HCT116 (cell line): ENCODE results near the gene PRRT4. TPM values are rescaled to one million over a fixed set of nuclear protein-coding genes. Genes with fewer than 3 reads are reported as not detected.

ENCODE experiments used
- ATAC-seq: fragments of 200-7000 bp; cut with Tn5 transposase; 2 replicates; pipeline ENCODE4 v1.9.1; 2020; ENCODE audit warnings: mild to moderate bottlenecking, moderate library complexity
- BruUV-seq: library from RNA; stranded (reverse); fragments of 400-500 nt; replicated peaks from 2 replicates; lab custom pipeline; 2021; lab: Mats Ljungman, UMichigan
- CTCF ChIA-PET: fragments of 300-600 bp; sonication (Branson Sonifier 250); formaldehyde crosslinking; loops from one replicate; lab custom pipeline; 2021; ENCODE audit warnings: antibody characterized with exemption; lab: Charles Lee
- POLR2A ChIA-PET: fragments of 300-600, 350-600 bp; sonication (Branson Sonifier 250); formaldehyde crosslinking; loops from one replicate; lab custom pipeline; 2021; ENCODE audit warnings: antibody characterized with exemption; lab: Charles Lee
- RAD21 ChIA-PET, 2 experiments: fragments of 300-600 bp; sonication (Branson Sonifier 250); formaldehyde crosslinking; loops; one replicate each; lab custom pipeline; 2023; ENCODE audit warnings: low total read pairs in 2 of 2; ENCODE audit not compliant: uncharacterized antibody in 2 of 2, unreplicated experiment in 2 of 2, low non-redundant PET in 1 of 2; lab: Charles Lee
- DNase-seq: peaks from one replicate; pipeline ENCODE4 v3.0.0-alpha.2; 2010; ENCODE audit warnings: low read depth, low spot score
- H2AFZ ChIP-seq: fragments of 200-600 bp; shearing (Covaris generic), sonication (generic); 2 replicates; pipeline ENCODE4 v1.6.1; 2017; ENCODE audit warnings: low read depth, mixed run types, mixed read lengths, antibody characterized with exemption, low read length; ENCODE audit not compliant: poor library complexity, severe bottlenecking
- H3K27ac ChIP-seq: 2 replicates; pipeline ENCODE4 v1.5.1; 2012; ENCODE audit warnings: low read depth, low read length
- H3K27me3 ChIP-seq: fragments of 200-600 bp; sonication (generic); 2 replicates; pipeline ENCODE4 v1.6.1; 2016; ENCODE audit warnings: mixed run types, low read length, mixed read lengths; ENCODE audit not compliant: insufficient read depth
- H3K36me3 ChIP-seq, 2 experiments: fragments of 200-500 bp in 1 of 2; fragments of 200-600 bp in 1 of 2; sonication (Bioruptor generic) in 1 of 2; sonication (generic) in 1 of 2; 2 replicates each; pipeline versions ENCODE4 v1.5.1 to v1.6.1; 2014 to 2016; ENCODE audit warnings: low read length in 2 of 2, inconsistent platforms in 1 of 2, mixed read lengths in 1 of 2, mixed run types in 1 of 2; ENCODE audit not compliant: insufficient read depth in 2 of 2, control insufficient read depth in 1 of 2
- H3K4me1 ChIP-seq, 2 experiments: fragments of 200-600 bp in 1 of 2; sonication (generic) in 1 of 2; 2 replicates each; pipeline versions ENCODE4 v1.5.1 to v1.6.1; 2012 to 2017; ENCODE audit warnings: low read length in 2 of 2, inconsistent platforms in 1 of 2, mild to moderate bottlenecking in 1 of 2, mixed read lengths in 1 of 2, mixed run types in 1 of 2, moderate library complexity in 1 of 2; ENCODE audit not compliant: insufficient read depth in 2 of 2, control insufficient read depth in 1 of 2
- H3K4me2 ChIP-seq: fragments of 200-600 bp; sonication (generic); 2 replicates; pipeline ENCODE4 v1.6.1; 2017; ENCODE audit warnings: mixed run types, low read length, mixed read lengths
- H3K4me3 ChIP-seq, 2 experiments: fragments of 200-600 bp in 1 of 2; sonication (generic) in 1 of 2; replicated peaks in 1 of 2; 2 replicates each; pipeline ENCODE4 v1.5.1; 2011 to 2016; ENCODE audit warnings: low read length in 2 of 2, control low read depth in 1 of 2, low read depth in 1 of 2, mild to moderate bottlenecking in 1 of 2, mixed read lengths in 1 of 2, mixed run types in 1 of 2
- H3K79me2 ChIP-seq: fragments of 200-600 bp; sonication (generic); 2 replicates; pipeline ENCODE4 v1.6.1; 2017; ENCODE audit warnings: mild to moderate bottlenecking, mixed run types, low read length, moderate library complexity, mixed read lengths; ENCODE audit not compliant: insufficient read depth
- H3K9ac ChIP-seq: fragments of 200-600 bp; sonication (generic); 2 replicates; pipeline ENCODE4 v1.6.1; 2016; ENCODE audit warnings: low read length, mixed read lengths
- H3K9me2 ChIP-seq: fragments of 200-600 bp; sonication (generic), shearing (Covaris generic); 2 replicates; pipeline ENCODE4 v1.6.1; 2017; ENCODE audit warnings: mixed run types, mild to moderate bottlenecking, moderate library complexity; ENCODE audit not compliant: insufficient read depth
- H3K9me3 ChIP-seq, 2 experiments: fragments of 200-500 bp in 1 of 2; fragments of 200-600 bp in 1 of 2; sonication (Bioruptor generic) in 1 of 2; sonication (generic) in 1 of 2; 2 replicates each; pipeline ENCODE4 v1.6.1; 2014 to 2017; ENCODE audit warnings: low read length in 2 of 2, mixed read lengths in 2 of 2, inconsistent platforms in 1 of 2, low read depth in 1 of 2, mild to moderate bottlenecking in 1 of 2, mixed run types in 1 of 2, moderate library complexity in 1 of 2; ENCODE audit not compliant: control insufficient read depth in 1 of 2, insufficient read depth in 1 of 2
- H4K20me1 ChIP-seq: fragments of 200-600 bp; sonication (generic), shearing (Covaris generic); 2 replicates; pipeline ENCODE4 v1.6.1; 2017; ENCODE audit warnings: mixed run types, mild to moderate bottlenecking, moderate library complexity; ENCODE audit not compliant: insufficient read depth
- CBX3 ChIP-seq: IDR thresholded peaks from 2 replicates; pipeline ENCODE4 v1.6.1; 2012; ENCODE audit warnings: low read depth
- CEBPB ChIP-seq: IDR thresholded peaks from 2 replicates; pipeline ENCODE4 v1.6.1; 2012; ENCODE audit warnings: low read depth
- EGR1 ChIP-seq: IDR thresholded peaks from 2 replicates; pipeline ENCODE4 v1.6.1; 2012; ENCODE audit warnings: low read depth
- EZH2 ChIP-seq: fragments of 200-600 bp; sonication (generic); IDR thresholded peaks from 2 replicates; pipeline ENCODE4 v1.6.1; 2017; ENCODE audit warnings: antibody characterized with exemption, mixed run types
- EZH2phosphoT487 ChIP-seq: fragments of 200-600 bp; IDR thresholded peaks from 2 replicates; pipeline ENCODE4 v1.6.1; 2018; ENCODE audit warnings: antibody characterized with exemption, borderline replicate concordance
- FOSL1 ChIP-seq: IDR thresholded peaks from 2 replicates; pipeline ENCODE4 v1.6.1; 2012; ENCODE audit warnings: low read depth
- JUND ChIP-seq: IDR thresholded peaks from 2 replicates; pipeline ENCODE4 v1.6.1; 2012
- POLR2A ChIP-seq: IDR thresholded peaks from 2 replicates; pipeline ENCODE4 v1.7.0; 2011; ENCODE audit warnings: borderline replicate concordance; ENCODE audit not compliant: insufficient read depth, insufficient read length; ENCODE audit errors: extremely low read depth
- POLR2AphosphoS5 ChIP-seq: IDR thresholded peaks from 2 replicates; pipeline ENCODE4 v1.6.1; 2011; ENCODE audit warnings: mild to moderate bottlenecking, low read depth, low read length, moderate library complexity
- RAD21 ChIP-seq: IDR thresholded peaks from 2 replicates; pipeline ENCODE4 v1.6.1; 2012; ENCODE audit warnings: low read depth, mild to moderate bottlenecking
- SIN3A ChIP-seq: IDR thresholded peaks from 2 replicates; pipeline ENCODE4 v1.6.1; 2012; ENCODE audit warnings: low read depth
- SP1 ChIP-seq: IDR thresholded peaks from 2 replicates; pipeline ENCODE4 v1.6.1; 2012; ENCODE audit warnings: low read depth
- SRF ChIP-seq: IDR thresholded peaks from 2 replicates; pipeline ENCODE4 v1.6.1; 2012; ENCODE audit warnings: low read depth
- TCF7L2 ChIP-seq: IDR thresholded peaks from 2 replicates; pipeline ENCODE4 v1.7.0; 2011; ENCODE audit warnings: borderline replicate concordance, inconsistent platforms; ENCODE audit not compliant: insufficient read depth, insufficient read length; ENCODE audit errors: extremely low read depth
- ZFX ChIP-seq: fragments of 450-650 bp; IDR thresholded peaks from 2 replicates; pipeline ENCODE4 v1.6.1; 2017
- intact Hi-C: fragments of 100-400 bp; cut with micrococcal nuclease; formaldehyde crosslinking; loops from 2 replicates; pipeline ENCODE4 v1.10.0; 2022
- total RNA-seq: library from RNA; stranded (reverse); gene quantifications from one replicate; pipeline ENCODE4 v1.2.1, GENCODE V29; 2021; ENCODE audit not compliant: unreplicated experiment
- TF ChIP-seq, protein P1 (sequence below): IDR thresholded peaks from 2 replicates; pipeline ENCODE4 v1.6.1; 2011; ENCODE audit warnings: mild to moderate bottlenecking, low read length, moderate library complexity; ENCODE audit not compliant: insufficient replicate concordance; ENCODE audit errors: extremely low read depth
- TF ChIP-seq, protein P2 (sequence below), 3 experiments: fragments of 200-600 bp in 1 of 3; sonication (generic) in 1 of 3; IDR thresholded peaks in 2 of 3; conservative IDR thresholded peaks in 1 of 3; 2 replicates each; pipeline ENCODE4 v1.5.1; 2012 to 2017; ENCODE audit warnings: low read depth in 2 of 3, low read length in 2 of 3, antibody characterized with exemption in 1 of 3, borderline replicate concordance in 1 of 3, control low read depth in 1 of 3, mild to moderate bottlenecking in 1 of 3, mixed read lengths in 1 of 3, mixed run types in 1 of 3, moderate library complexity in 1 of 3; ENCODE audit not compliant: insufficient read depth in 1 of 3
- TF ChIP-seq, protein P3 (sequence below): IDR thresholded peaks from 2 replicates; pipeline ENCODE4 v1.6.1; 2012; ENCODE audit warnings: low read depth
- TF ChIP-seq, protein P4 (sequence below): IDR thresholded peaks from 2 replicates; pipeline ENCODE4 v1.6.1; 2012
- TF ChIP-seq, protein P5 (sequence below): IDR thresholded peaks from 2 replicates; pipeline ENCODE4 v1.6.1; 2012

PRRT4 gene
- total RNA-seq, 1 experiment from 2014 or later, result 4.0 TPM

DNA sequence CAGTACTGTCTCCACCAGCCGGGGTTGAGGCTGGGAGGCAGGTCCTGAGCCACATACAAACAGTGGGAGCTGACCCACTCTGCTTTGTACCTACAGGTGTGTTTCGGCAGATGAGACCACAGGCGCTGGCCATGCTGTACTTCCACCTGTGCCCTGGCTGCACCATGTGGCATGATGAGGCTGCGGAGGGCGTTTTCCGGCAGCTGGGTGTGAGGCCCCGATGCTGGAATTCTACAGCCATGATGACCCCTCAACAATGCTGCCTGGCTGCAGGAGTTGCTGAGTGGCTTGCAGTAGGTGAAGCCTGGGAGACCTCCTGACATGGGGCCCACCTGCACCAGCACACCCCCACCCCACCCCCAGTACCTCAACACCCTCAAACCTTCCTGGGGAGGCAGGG is 30.3 kb upstream of the PRRT4 start:
- Histone ChIP-seq H3K9ac (no peak overlapping the region), H3K36me3 (peaks cover 6 to 25% of the 10 kb centered on the region in 2 experiments; a peak in 3 of 4 replicates), H3K27me3 (no peaks in the 10 kb centered on the region), H4K20me1 (no peaks in the 10 kb centered on the region), H2AFZ (no peak overlapping the region), H3K9me3 (no peaks in the 10 kb centered on the region), H3K4me2 (no peak overlapping the region), H3K4me1 (no peaks in the 10 kb centered on the region), H3K9me2 (no peaks in the 10 kb centered on the region), H3K27ac (no peak overlapping the region), H3K79me2 (no peaks in the 10 kb centered on the region), H3K4me3 (no peak overlapping the region)
- ATAC-seq, result no peak
- RAD21 ChIA-PET, result no interaction called here
- BruUV-seq, result no TSS peak
- intact Hi-C loops, result no loop called here
- TF ChIP-seq EZH2phosphoT487 (no peak), ZFX (no peak), JUND (no peak), POLR2A (no peak), SIN3A (no peak), SP1 (no peak), POLR2AphosphoS5 (no peak), SRF (no peak), EGR1 (no peak), RAD21 (no peak), EZH2 (no peak), FOSL1 (no peak), CBX3 (no peak), TCF7L2 (no peak), CEBPB (no peak)
- TF ChIP-seq, protein P1, sequence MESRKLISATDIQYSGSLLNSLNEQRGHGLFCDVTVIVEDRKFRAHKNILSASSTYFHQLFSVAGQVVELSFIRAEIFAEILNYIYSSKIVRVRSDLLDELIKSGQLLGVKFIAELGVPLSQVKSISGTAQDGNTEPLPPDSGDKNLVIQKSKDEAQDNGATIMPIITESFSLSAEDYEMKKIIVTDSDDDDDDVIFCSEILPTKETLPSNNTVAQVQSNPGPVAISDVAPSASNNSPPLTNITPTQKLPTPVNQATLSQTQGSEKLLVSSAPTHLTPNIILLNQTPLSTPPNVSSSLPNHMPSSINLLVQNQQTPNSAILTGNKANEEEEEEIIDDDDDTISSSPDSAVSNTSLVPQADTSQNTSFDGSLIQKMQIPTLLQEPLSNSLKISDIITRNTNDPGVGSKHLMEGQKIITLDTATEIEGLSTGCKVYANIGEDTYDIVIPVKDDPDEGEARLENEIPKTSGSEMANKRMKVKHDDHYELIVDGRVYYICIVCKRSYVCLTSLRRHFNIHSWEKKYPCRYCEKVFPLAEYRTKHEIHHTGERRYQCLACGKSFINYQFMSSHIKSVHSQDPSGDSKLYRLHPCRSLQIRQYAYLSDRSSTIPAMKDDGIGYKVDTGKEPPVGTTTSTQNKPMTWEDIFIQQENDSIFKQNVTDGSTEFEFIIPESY, result no peak
- TF ChIP-seq, protein P2, sequence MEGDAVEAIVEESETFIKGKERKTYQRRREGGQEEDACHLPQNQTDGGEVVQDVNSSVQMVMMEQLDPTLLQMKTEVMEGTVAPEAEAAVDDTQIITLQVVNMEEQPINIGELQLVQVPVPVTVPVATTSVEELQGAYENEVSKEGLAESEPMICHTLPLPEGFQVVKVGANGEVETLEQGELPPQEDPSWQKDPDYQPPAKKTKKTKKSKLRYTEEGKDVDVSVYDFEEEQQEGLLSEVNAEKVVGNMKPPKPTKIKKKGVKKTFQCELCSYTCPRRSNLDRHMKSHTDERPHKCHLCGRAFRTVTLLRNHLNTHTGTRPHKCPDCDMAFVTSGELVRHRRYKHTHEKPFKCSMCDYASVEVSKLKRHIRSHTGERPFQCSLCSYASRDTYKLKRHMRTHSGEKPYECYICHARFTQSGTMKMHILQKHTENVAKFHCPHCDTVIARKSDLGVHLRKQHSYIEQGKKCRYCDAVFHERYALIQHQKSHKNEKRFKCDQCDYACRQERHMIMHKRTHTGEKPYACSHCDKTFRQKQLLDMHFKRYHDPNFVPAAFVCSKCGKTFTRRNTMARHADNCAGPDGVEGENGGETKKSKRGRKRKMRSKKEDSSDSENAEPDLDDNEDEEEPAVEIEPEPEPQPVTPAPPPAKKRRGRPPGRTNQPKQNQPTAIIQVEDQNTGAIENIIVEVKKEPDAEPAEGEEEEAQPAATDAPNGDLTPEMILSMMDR (IDR thresholded peaks at IDR 0.05 in 2 of 3, conservative IDR thresholded peaks at IDR 0.05 in 1 of 3; ENCODE audit: borderline replicate concordance in 1 of 3, insufficient read depth in 1 of 3, low read depth in 2 of 3, low read length in 2 of 3), result no peak
- TF ChIP-seq, protein P3, sequence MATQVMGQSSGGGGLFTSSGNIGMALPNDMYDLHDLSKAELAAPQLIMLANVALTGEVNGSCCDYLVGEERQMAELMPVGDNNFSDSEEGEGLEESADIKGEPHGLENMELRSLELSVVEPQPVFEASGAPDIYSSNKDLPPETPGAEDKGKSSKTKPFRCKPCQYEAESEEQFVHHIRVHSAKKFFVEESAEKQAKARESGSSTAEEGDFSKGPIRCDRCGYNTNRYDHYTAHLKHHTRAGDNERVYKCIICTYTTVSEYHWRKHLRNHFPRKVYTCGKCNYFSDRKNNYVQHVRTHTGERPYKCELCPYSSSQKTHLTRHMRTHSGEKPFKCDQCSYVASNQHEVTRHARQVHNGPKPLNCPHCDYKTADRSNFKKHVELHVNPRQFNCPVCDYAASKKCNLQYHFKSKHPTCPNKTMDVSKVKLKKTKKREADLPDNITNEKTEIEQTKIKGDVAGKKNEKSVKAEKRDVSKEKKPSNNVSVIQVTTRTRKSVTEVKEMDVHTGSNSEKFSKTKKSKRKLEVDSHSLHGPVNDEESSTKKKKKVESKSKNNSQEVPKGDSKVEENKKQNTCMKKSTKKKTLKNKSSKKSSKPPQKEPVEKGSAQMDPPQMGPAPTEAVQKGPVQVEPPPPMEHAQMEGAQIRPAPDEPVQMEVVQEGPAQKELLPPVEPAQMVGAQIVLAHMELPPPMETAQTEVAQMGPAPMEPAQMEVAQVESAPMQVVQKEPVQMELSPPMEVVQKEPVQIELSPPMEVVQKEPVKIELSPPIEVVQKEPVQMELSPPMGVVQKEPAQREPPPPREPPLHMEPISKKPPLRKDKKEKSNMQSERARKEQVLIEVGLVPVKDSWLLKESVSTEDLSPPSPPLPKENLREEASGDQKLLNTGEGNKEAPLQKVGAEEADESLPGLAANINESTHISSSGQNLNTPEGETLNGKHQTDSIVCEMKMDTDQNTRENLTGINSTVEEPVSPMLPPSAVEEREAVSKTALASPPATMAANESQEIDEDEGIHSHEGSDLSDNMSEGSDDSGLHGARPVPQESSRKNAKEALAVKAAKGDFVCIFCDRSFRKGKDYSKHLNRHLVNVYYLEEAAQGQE, result no peak
- TF ChIP-seq, protein P4, sequence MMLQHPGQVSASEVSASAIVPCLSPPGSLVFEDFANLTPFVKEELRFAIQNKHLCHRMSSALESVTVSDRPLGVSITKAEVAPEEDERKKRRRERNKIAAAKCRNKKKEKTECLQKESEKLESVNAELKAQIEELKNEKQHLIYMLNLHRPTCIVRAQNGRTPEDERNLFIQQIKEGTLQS, result no peak
- TF ChIP-seq, protein P5, sequence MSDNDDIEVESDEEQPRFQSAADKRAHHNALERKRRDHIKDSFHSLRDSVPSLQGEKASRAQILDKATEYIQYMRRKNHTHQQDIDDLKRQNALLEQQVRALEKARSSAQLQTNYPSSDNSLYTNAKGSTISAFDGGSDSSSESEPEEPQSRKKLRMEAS, result no peak
- TF ChIP-seq, all 23 proteins: peak for 0
- ChIA-PET POLR2A (no interaction called here), CTCF (no interaction called here)
- no peak for DNase-seq
